GM12865 (cell line): ENCODE measurements around the gene HGS.

ENCODE experiments used
- DNase-seq: peaks from one replicate; pipeline ENCODE4 v3.0.0; 2010; ENCODE audit warnings: low read depth
- H3K4me3 ChIP-seq: 2 replicates; pipeline ENCODE4 v1.5.1; 2011; ENCODE audit warnings: mild to moderate bottlenecking, low read depth, low read length, control low read depth
- TF ChIP-seq, protein P1 (sequence below): IDR thresholded peaks from 2 replicates; pipeline ENCODE4 v1.5.1; 2011; ENCODE audit warnings: low read length, control low read depth, low read depth, inconsistent platforms; ENCODE audit not compliant: insufficient read depth; ENCODE audit errors: missing control alignments

The HGS gene

DNA sequence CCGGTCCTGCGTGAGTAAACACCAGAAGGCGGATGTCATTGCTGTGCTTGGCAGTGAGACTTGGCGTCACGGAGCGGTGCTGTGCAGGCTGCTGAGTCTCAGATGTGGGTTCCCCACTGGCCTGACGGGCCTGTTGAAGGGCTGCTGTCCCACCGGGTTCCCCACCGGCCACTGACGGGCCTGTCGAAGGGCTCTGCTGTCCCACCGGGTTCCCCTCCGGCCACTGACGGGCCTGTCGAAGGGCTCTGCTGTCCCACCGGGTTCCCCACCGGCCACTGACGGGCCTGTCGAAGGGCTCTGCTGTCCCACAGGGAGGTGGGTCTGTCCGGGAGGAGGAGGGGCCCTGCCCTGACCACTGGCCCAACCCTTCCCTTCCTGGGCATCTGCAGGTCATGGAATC is 2.8 kb downstream of the HGS start:
- no peak for DNase-seq
- H3K4me3 ChIP-seq, result no peak overlapping the region
- TF ChIP-seq, protein P1, sequence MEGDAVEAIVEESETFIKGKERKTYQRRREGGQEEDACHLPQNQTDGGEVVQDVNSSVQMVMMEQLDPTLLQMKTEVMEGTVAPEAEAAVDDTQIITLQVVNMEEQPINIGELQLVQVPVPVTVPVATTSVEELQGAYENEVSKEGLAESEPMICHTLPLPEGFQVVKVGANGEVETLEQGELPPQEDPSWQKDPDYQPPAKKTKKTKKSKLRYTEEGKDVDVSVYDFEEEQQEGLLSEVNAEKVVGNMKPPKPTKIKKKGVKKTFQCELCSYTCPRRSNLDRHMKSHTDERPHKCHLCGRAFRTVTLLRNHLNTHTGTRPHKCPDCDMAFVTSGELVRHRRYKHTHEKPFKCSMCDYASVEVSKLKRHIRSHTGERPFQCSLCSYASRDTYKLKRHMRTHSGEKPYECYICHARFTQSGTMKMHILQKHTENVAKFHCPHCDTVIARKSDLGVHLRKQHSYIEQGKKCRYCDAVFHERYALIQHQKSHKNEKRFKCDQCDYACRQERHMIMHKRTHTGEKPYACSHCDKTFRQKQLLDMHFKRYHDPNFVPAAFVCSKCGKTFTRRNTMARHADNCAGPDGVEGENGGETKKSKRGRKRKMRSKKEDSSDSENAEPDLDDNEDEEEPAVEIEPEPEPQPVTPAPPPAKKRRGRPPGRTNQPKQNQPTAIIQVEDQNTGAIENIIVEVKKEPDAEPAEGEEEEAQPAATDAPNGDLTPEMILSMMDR, result no peak

DNA sequence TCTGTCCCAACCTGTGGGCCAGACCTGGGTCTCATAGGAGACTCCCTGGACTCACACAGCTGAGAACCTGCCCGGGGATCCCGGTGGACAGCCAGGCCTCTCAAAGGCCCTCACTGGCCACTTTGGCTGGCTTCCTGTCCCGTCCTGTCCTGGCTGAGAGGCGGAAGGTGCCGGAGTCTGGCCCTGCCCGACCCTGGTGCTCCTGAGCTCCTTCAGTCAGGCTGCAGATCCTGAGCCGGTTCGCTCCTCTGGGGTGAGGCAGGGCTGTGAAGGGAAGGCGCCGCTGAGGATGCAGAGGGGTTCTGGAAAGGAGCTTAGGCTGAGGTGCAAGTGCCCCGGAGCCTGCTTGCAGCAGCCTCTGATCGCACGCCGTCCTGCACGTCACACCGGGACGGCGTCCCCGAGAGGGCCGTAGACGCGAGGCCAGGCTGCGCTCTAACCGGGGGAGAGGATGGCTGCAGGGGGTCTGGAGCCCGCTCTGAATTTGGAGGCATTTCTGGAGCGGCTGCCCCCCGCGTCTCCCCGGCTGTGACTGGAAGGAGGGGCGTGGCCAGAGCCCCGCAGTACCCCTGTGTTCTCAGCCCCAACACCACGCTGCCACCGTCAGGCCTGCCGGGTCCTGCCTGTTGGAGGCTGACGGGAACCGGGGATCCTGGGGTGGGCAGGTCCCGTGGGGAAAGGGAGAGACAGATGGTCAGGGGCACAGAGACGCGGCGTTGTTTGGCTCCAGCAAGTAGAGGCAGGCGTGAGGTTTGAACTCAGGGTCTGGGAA is 4.1 kb downstream of the HGS start:
- TF ChIP-seq, protein P1, result no peak
- no peak for DNase-seq

DNA sequence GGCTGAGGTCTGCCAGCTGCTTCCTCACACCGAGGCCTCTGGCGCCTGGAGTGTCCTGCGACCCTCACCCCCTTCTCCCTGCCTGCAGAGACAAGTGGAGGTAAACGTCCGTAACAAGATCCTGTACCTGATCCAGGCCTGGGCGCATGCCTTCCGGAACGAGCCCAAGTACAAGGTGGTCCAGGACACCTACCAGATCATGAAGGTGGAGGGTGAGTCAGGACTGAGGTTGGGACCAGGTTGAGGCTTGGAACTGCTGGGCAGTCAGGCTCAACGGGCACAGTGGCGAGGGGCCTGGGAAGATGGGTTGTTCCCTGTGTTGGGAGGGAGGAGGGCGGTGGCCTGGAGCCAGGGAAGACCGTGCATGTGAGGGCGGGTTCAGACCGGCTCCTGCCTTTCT is 4.8 kb downstream of the HGS start:
- no peak for DNase-seq
- TF ChIP-seq, protein P1, result no peak
- H3K4me3 ChIP-seq, result no peak overlapping the region

More for the DNA sequence above, 4.1 kb downstream of the HGS start:
- no peak overlapping the region for H3K4me3 ChIP-seq

DNA sequence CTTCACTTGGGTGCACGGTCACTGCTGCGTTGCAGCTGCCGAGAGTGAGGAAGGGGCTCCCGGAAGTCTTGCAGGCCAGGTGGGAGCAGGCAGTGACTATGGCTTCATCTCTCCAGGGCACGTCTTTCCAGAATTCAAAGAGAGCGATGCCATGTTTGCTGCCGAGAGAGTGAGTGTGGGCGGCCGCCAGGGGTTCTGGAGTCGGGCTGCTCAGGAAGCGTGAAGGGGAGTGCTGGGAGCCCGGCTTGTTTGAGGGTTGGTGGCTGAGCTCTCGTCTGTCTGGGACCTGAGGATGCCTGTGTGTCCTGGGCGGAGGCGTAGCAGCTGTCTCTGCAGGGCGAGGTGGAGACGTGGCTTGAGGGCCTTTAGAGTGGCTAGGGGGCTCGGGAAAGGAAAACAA is 6.3 kb downstream of the HGS start:
- no peak for DNase-seq
- no peak overlapping the region for H3K4me3 ChIP-seq
- TF ChIP-seq, protein P1, result no peak

DNA sequence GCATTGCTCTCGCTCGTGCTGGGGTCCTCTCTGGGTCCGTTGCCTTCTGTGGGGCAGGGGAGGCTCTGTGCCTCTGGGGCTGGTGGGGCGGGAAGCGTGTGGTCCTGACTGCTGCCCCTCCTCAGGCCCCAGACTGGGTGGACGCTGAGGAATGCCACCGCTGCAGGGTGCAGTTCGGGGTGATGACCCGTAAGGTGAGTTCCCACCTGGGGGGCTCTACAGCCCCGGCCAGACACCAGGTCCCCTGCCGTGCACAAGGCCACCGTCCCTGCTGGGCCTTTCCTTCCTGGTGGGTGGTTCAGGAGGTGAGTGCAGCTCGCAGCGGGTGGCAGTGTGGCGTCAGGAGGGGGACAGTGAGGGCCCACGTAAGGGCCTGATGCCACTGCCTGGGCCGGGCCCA is 6.7 kb downstream of the HGS start:
- DNase-seq, result no peak
- no peak overlapping the region for H3K4me3 ChIP-seq
- TF ChIP-seq, protein P1, result no peak

DNA sequence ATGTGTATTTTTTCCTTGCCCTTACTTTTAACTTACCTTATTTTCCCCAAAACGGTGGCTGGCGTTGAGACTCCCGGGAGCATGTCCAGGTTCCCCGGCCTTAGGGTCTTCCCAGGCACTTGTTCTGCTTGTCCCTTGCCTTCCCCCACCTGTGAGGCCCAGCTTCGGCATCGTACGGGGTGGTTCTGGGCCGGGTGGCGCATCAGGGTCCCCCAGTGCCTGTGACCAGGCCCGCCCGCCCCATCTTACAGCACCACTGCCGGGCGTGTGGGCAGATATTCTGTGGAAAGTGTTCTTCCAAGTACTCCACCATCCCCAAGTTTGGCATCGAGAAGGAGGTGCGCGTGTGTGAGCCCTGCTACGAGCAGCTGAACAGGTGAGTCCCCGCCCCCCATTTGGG is 7.4 kb downstream of the HGS start:
- no peak overlapping the region for H3K4me3 ChIP-seq
- no peak for DNase-seq
- TF ChIP-seq, protein P1, result no peak

DNA sequence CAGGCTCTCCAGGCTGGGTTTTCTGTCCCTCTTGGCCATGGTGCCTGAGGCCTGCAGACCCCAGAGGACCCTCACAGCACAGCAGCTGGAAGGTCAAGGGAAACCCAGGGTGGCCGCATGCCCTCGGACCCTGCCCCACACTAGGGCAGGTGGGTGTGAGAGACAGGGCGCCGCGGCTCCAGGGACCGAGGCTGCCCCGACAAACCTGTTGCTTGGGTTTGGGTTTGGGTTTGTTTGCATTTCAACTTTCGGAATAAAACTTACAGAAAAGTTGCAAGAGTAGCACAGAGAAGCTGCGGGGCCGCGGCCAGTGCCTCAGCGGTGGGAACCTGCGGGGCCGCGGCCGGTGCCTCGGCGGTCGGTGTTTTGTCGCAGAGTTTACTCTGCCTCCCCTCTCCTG is 7.8 kb downstream of the HGS start:
- H3K4me3 ChIP-seq, result no peak overlapping the region
- no peak for DNase-seq
- TF ChIP-seq, protein P1, result no peak
